AG08395 (cell line): ENCODE measurements around the gene PAX6.

Experiments used
- DNase-seq: peaks from one replicate; pipeline ENCODE4 v3.0.0; 2012; ENCODE audit warnings: mixed read lengths, low spot score

Gene PAX6

DNA sequence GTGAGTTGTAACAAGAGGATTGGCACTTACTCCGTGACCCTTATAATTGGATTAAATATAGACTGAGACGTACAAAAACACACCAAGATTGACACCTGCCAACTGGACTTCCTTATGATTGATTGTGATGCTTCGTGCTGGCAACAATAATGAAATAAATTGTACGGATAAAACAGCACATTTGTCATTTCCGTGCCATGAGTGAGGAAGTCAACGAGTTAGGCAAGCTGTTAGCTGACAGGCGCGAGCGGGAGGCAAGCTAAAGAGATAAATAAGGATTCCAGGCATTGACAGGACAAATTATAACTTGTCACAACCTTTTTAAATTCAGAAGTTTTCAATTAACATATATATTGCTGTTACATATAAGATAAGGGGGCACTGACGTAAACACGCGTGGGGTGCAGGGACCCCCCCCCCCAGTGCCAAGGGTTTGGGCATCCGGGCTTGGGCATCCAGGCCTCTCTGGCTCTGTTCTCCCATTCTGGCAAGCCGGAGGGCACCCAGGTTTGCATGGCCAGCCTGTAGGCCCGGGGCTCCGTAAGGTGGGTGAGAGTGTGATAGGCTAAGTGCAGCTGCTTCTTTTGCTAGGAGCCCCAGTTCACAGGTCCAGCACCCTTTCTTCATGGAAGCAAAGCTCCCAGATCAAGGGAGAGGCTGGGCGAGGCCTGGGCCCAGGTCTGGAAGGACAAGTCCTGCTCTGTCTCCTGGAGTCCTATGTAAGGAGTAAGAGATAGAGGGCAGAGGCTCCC lies 11.2 kb upstream of the PAX6 start:
- no peak for DNase-seq

DNA sequence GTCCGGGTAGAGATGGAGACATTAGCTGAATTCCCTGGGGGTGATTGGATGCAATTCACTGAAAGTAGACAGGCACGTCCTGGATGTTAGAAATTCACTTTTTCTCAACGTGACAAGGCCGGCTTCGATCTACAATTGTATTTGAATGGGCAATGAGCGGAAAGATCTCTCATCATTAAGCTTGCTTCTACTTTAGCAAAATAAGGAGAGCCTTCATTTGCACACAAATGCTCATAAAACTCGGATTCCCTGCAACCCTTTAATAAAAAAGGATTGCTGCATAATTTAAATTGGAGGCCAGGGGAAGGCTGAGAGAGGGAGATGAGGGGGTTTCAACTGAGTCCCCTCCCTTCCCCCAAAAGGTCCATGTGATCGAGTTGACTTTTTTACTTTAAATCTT lies 10.6 kb upstream of the PAX6 start:
- no peak for DNase-seq

- no peak for DNase-seq
Observed at GRCh38 chr11:31821235-31821764, 10.2 kb upstream of the PAX6 start.

DNA sequence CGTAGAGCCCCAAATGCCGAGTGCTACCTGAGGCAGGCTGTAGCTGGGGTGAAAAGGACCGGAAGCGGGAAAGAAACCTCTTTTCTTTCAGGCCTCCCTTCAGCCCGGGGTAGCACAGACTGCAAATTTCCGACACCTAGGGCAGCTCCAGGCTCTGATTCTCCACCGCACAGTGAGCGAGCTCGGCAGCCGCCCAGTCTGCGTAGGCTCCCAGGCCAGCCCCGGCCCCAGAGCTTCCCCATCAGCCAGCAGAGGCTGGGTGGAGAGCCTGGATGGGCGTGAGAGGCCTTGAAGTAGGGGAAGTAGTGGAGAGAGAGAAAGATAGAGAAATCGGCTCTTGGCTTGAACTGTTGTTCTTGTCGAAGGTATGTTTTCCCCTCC lies 9.3 kb upstream of the PAX6 start:
- DNase-seq: no peak

DNA sequence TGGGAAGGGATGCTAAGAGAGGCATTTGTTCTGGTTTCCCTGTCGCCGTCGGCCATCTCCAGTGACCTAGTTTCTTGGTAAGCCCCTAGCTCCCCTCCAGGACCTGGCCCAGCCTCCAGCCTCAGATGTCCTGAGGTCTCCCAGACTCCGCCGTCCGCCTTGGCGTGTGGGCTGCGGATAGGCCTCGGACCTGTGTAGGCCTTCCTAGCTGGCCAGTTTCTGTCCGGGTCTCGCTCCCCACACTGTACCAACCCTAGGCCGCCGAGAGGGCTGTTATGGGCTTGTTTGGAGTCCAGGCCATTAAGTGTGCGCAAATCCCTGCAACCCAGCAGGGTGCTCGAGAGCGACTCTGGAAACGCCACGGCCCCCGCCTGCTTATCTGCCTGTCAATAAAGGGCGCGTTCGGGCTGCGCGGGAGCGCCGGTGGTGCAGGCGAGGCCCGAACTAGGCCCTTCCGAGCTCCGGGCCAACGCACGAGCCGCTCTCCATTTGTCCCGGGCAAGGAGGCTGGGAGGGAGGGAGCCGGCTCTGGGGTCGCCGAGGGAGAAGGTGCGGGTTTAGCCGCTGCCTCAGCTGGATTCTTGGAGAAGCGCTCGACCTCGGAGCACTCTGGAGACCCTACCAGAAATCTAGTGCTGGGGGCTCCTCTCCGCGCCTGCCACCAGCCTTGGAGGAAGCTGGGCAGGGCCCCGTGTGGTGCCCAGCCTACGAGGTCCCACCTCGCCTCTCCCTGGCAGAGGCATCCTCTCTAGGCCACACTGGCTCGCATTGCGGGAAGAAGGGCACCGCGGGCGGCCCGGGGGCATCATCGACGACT lies 8.7 kb upstream of the PAX6 start:
- DNase-seq: no peak

GRCh38 chr11:31818874-31819331 lies 7.8 kb upstream of the PAX6 start:
- DNase-seq: no peak

GRCh38 chr11:31818425-31818755 lies 7.3 kb upstream of the PAX6 start:
- DNase-seq: no peak

GRCh38 chr11:31817621-31818424 lies 6.7 kb upstream of the PAX6 start:
- DNase-seq: no peak

DNA sequence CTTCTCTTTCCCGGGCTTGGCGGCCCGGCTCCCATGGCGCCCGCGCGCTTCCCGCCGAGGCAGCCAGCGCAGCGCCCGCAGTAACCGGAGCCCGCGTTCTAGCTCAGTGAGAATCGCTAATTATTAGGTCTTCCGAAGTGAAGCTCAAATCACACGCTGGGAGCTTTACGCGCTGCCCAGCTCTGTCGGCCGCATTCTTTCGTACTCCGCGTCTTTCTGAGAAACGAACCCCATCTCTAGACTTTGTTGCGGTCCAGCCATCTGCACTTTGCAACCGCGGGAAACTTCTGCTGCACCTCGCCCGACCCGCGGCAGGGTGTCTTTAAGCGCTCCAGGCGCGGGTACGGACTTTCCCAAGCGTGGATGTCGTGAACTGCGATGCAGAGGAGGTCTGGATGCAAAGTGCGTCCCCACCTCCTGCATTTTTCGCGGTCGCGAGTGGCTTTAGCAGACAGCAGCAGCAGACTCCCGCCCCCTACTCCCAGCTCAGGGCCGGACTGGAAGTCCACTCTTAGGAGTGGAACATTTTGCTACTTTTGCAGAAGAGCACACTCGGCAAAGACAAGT lies 6.0 kb upstream of the PAX6 start:
- DNase-seq: no peak

DNA sequence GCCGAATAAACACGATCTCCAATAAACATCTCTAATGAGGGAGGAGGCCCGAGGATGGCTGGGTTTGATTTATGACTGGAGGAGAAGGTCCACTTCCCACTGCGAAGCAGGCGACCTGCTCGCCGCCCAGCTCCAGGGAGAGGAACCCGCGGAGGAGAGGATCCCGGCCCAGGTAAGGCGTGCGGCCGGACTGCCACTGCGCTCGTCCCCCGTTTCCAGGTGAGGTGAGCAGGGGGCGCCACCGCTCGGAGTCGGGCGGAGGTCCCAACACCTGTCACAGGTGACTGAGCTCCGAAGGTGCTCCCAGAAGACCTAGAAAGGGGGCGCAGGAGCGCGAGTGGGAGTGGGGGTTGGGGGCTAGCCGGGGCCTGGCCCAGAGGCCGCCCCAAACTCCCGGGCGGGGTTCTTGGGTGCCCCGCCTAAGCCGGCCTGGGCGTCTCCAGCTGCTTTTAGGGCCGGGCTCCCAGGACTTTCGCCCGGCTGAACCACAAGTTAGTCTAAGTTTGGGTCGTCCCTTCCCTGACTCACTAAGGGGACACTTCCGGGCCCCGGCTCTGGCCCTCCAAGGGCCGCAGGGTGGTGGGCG lies 5.4 kb upstream of the PAX6 start:
- no peak for DNase-seq

DNA sequence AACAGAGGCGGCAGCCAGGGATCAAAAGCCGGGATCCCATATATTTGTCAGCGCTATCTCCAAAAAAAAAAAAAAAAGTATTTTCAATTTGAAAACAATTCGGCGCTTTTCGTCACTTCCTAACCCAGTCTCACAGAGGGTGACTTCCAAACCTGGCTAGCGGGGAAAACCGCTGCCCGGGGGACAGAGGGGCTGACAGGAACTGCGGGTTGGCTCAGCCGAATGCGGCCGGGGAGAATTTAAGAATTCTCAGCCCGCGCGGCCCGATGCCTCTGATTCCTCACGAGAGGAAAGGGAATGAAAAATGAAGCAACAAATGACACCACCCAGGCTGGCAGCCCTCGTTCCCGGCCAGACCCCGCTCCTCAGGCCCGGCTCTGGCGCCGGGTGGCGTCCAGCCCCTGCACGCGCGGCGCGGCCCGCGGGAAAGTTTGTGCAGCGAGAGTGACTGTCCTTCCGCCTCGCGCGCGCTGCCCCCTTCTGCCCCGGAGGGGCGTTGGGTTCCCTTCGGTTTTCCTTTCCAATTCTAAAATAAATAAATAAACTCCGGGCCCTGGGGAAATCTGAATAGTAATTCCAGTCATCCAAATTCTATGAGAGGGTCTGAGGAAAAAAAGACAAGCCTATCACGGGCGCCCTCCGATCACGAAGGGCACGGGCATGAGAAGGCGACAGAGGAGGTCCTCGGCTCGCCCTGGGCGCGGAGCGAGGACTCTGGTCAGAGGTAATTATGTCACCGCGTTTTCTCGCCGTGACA lies 4.8 kb upstream of the PAX6 start:
- DNase-seq: peak; percentile 24

GRCh38 chr11:31814176-31814868 lies 3.2 kb upstream of the PAX6 start:
- no peak for DNase-seq

DNA sequence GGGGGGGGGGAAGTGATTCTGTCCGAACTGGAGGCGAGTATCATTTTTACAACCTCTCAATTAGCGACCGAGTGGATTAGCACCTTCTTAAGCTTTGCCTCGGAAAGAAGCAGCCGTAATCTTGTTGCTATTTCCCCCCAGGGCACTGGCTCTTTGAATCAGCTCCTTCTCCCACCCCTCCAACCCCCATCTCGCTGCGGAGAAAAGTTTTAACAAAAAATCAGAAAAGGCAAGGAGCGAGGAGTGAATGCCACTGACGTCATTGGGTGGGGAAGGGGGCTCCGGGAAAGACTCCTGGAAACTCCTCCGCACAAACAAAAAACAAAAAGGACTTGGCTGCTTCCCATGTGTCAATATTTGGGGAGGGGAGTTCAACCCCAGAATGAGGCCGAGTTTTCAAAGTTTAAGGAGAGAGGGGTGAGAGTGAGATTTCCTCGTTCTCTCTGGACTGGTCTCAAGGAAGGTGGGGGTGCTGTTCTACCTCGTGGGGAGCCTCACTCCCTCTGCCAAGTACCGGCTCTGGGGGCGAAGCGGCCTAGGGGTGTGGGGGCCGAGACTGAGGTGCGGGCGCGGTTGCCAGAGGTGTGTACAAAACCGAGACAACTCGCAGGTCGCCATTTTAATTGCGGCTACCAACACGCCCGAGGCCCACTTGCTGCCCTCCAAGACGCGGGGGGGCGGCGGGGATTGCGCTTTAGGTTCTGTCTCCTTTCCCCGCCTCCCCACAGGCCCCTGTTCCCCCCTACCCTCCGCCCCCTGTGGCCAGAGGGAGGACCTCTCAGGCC lies 2.5 kb upstream of the PAX6 start:
- DNase-seq: no peak

- no peak for DNase-seq
Observed at GRCh38 chr11:31812383-31813381, 1.6 kb upstream of the PAX6 start.

- peak; percentile 66 for DNase-seq
Observed at GRCh38 chr11:31809857-31810778, 1.0 kb downstream of the PAX6 start.

- no peak for DNase-seq
Observed at GRCh38 chr11:31809541-31809856, 1.6 kb downstream of the PAX6 start.
